Suprapubic skin (tissue), 4 donors: ENCODE data around the gene VTN. TPM values are rescaled to one million over a fixed set of nuclear protein-coding genes. Genes with fewer than 3 reads are reported as not detected.

Experiments
- DNase-seq, 2 donors: peaks; one replicate each; pipeline ENCODE4 v3.0.0-alpha.2; 2019; ENCODE audit warnings: low spot score in 2 of 2
- H3K27ac ChIP-seq: fragments of 200-600 bp; sonication (generic); one replicate; pipeline ENCODE4 v1.5.1; 2019
- H3K27me3 ChIP-seq: fragments of 200-600 bp; sonication (generic); one replicate; pipeline ENCODE4 v1.5.1; 2019
- H3K36me3 ChIP-seq: fragments of 200-600 bp; sonication (generic); one replicate; pipeline ENCODE4 v1.5.1; 2019
- H3K4me1 ChIP-seq: fragments of 200-600 bp; sonication (generic); one replicate; pipeline ENCODE4 v1.5.1; 2019
- H3K4me3 ChIP-seq: fragments of 200-600 bp; sonication (generic); one replicate; pipeline ENCODE4 v1.5.1; 2019; ENCODE audit warnings: mild to moderate bottlenecking
- H3K9me3 ChIP-seq: fragments of 200-600 bp; sonication (generic); one replicate; pipeline ENCODE4 v1.5.1; 2019
- CTCF ChIP-seq, 2 donors: fragments of 200-600 bp in 1 of 2; fragments of 450-650 bp in 1 of 2; sonication (generic) in 1 of 2; IDR thresholded peaks; one replicate each; pipeline ENCODE4 v1.5.1; 2016 to 2019; ENCODE audit warnings: antibody characterized with exemption in 2 of 2, mild to moderate bottlenecking in 1 of 2, moderate library complexity in 1 of 2
- EP300 ChIP-seq: sonication (generic); formaldehyde crosslinking; IDR thresholded peaks from one replicate; pipeline ENCODE4 v1.6.1; 2017; ENCODE audit warnings: antibody characterized with exemption
- POLR2A ChIP-seq, 2 donors: fragments of 450-650 bp; IDR thresholded peaks; one replicate each; pipeline ENCODE4 v1.6.1; 2017; ENCODE audit warnings: antibody characterized with exemption in 2 of 2, mild to moderate bottlenecking in 2 of 2, moderate library complexity in 2 of 2
- POLR2AphosphoS5 ChIP-seq, 3 donors: sonication (generic); formaldehyde crosslinking; IDR thresholded peaks; one replicate each; pipeline ENCODE4 v1.6.1; 2017; ENCODE audit warnings: antibody characterized with exemption in 3 of 3
- WGBS: methylation state at CpG from one replicate; pipeline ENCODE4 v1.1.5; 2018; 5-methylcytosine and 5-hydroxymethylcytosine counted together
- total RNA-seq, 4 donors: library from RNA; depleted of rRNA; stranded (reverse); fragments of >200 nt; gene quantifications; one replicate each; pipeline ENCODE4 v1.1.0, GENCODE V29; 2016

VTN gene
- total RNA-seq, 4 donors from 2014 or later, result 0.42 to 4.2 (median 0.42) TPM; not detected in 1

- TF ChIP-seq CTCF (IDR thresholded peaks at IDR 0.05) (no peak), POLR2A (IDR thresholded peaks at IDR 0.05) (no peak), EP300 (no peak), POLR2AphosphoS5 (IDR thresholded peaks at IDR 0.05) (no peak)
- Histone ChIP-seq H3K36me3 (peaks cover 38% of the 10 kb centered on the region), H3K27me3 (no peaks in the 10 kb centered on the region), H3K4me1 (peaks cover under 1% of the 10 kb centered on the region), H3K4me3 (no peak overlapping the region), H3K27ac (no peak overlapping the region), H3K9me3 (no peaks in the 10 kb centered on the region)
- WGBS, result 77% methylated on average over 3 of the region's 3 CpGs
- no peak for DNase-seq
These were observed 42.4 kb downstream of the VTN start for GRCh38 chr17:28327709-28328108.

GRCh38 chr17:28327031-28327607 is 43.0 kb downstream of the VTN start:
- Histone ChIP-seq H3K4me3 (no peak overlapping the region), H3K27ac (no peak overlapping the region), H3K36me3 (peaks cover 38% of the 10 kb centered on the region), H3K27me3 (no peaks in the 10 kb centered on the region), H3K4me1 (no peaks in the 10 kb centered on the region), H3K9me3 (no peaks in the 10 kb centered on the region)
- TF ChIP-seq CTCF (IDR thresholded peaks at IDR 0.05) (no peak), EP300 (no peak), POLR2A (IDR thresholded peaks at IDR 0.05) (no peak), POLR2AphosphoS5 (IDR thresholded peaks at IDR 0.05) (no peak)
- DNase-seq, result no peak
- 79% methylated on average over 9 of the region's 9 CpGs for WGBS

GRCh38 chr17:28326114-28326513 is 44.0 kb downstream of the VTN start:
- DNase-seq, result no peak
- Histone ChIP-seq H3K27me3 (no peaks in the 10 kb centered on the region), H3K4me1 (no peaks in the 10 kb centered on the region), H3K27ac (no peak overlapping the region), H3K9me3 (no peaks in the 10 kb centered on the region), H3K4me3 (no peak overlapping the region), H3K36me3 (peaks cover 30% of the 10 kb centered on the region)
- 56% methylated on average over 7 of the region's 7 CpGs for WGBS
- TF ChIP-seq CTCF (IDR thresholded peaks at IDR 0.05) (no peak), POLR2AphosphoS5 (IDR thresholded peaks at IDR 0.05) (no peak), EP300 (no peak), POLR2A (IDR thresholded peaks at IDR 0.05) (no peak)

- TF ChIP-seq CTCF (IDR thresholded peaks at IDR 0.05) (no peak), POLR2AphosphoS5 (IDR thresholded peaks at IDR 0.05) (no peak), POLR2A (IDR thresholded peaks at IDR 0.05) (no peak), EP300 (no peak)
- peaks cover 22% of the 10 kb centered on the region for H3K36me3 ChIP-seq
- no peak for DNase-seq
- no peak overlapping the region for H3K27ac ChIP-seq
- H3K4me3 ChIP-seq, result no peak overlapping the region
- WGBS, result 60% methylated on average over 5 of the region's 5 CpGs
- H3K4me1 ChIP-seq, result peaks cover 2% of the 10 kb centered on the region
- H3K9me3 ChIP-seq, result no peaks in the 10 kb centered on the region
- no peaks in the 10 kb centered on the region for H3K27me3 ChIP-seq
These were observed 44.9 kb downstream of the VTN start for GRCh38 chr17:28325211-28325610.

GRCh38 chr17:28324781-28325180 is 45.3 kb downstream of the VTN start:
- DNase-seq, result no peak
- peaks cover 22% of the 10 kb centered on the region for H3K36me3 ChIP-seq
- H3K27ac ChIP-seq, result no peak overlapping the region
- 93% methylated on average over 3 of the region's 3 CpGs for WGBS
- H3K9me3 ChIP-seq, result no peaks in the 10 kb centered on the region
- H3K27me3 ChIP-seq, result no peaks in the 10 kb centered on the region
- no peak overlapping the region for H3K4me3 ChIP-seq
- H3K4me1 ChIP-seq, result peaks cover 7% of the 10 kb centered on the region
- no peak for TF ChIP-seq EP300
- TF ChIP-seq CTCF (IDR thresholded peaks at IDR 0.05), result no peak
- TF ChIP-seq POLR2A (IDR thresholded peaks at IDR 0.05), result no peak
- no peak for TF ChIP-seq POLR2AphosphoS5 (IDR thresholded peaks at IDR 0.05)
